T-cell (primary cell): ENCODE results near the gene RAB11B. TPM values are rescaled to one million over a fixed set of nuclear protein-coding genes. Genes with fewer than 3 reads are reported as not detected.

Experiments
- ATAC-seq, 4 experiments: fragments of 200-7000 bp in 3 of 4; fragments of 150-1000 bp in 1 of 4; cut with Tn5 transposase; replicated peaks in 1 of 4; 1 replicate in 3 of 4; 2 replicates in 1 of 4; pipeline ENCODE4 v1.10.0; 2021; ENCODE audit warnings: moderate library complexity in 3 of 4, mild to moderate bottlenecking in 2 of 4, moderate number of reproducible peaks in 1 of 4
- CTCF ChIA-PET, 2 donors: fragments of 300-600 bp; sonication (Branson Sonifier 250); formaldehyde crosslinking; loops; one replicate each; lab custom pipeline; 2022; ENCODE audit warnings: antibody characterized with exemption in 2 of 2; lab: Charles Lee
- POLR2A ChIA-PET, 2 donors: fragments of 300-600 bp; sonication (Branson Sonifier 250); formaldehyde crosslinking; loops; one replicate each; lab custom pipeline; 2022; ENCODE audit warnings: antibody characterized with exemption in 2 of 2; lab: Charles Lee
- DNase-seq, 35 experiments: peaks; one replicate each; pipeline versions ENCODE4 v3.0.0 to v3.0.0-alpha.2; 2013 to 2023
- H3K27ac ChIP-seq: one replicate; pipeline ENCODE4 v1.5.1; 2013; ENCODE audit warnings: low read length
- H3K27me3 ChIP-seq, 2 experiments: replicated peaks in 1 of 2; 1 replicate in 1 of 2; 2 replicates in 1 of 2; pipeline versions ENCODE4 v1.6.1 to v1.7.0; 2013; ENCODE audit warnings: low read length in 1 of 2, mixed read lengths in 1 of 2; ENCODE audit not compliant: control insufficient read depth in 2 of 2, insufficient read depth in 2 of 2; ENCODE audit errors: extremely low read depth in 1 of 2
- H3K36me3 ChIP-seq, 2 donors: 1 replicate in 1 of 2; 2 replicates in 1 of 2; pipeline versions ENCODE4 v1.6.1 to v1.7.0; 2013; ENCODE audit warnings: low read length in 1 of 2; ENCODE audit not compliant: control insufficient read depth in 2 of 2, insufficient read depth in 1 of 2; ENCODE audit errors: extremely low read depth in 1 of 2
- H3K4me1 ChIP-seq, 2 experiments: 1 replicate in 1 of 2; 2 replicates in 1 of 2; pipeline versions ENCODE4 v1.6.1 to v1.7.0; 2013; ENCODE audit warnings: low read length in 2 of 2, mixed read lengths in 1 of 2; ENCODE audit not compliant: insufficient read depth in 2 of 2, control insufficient read depth in 1 of 2; ENCODE audit errors: extremely low read depth in 1 of 2
- H3K4me3 ChIP-seq, 2 donors: 1 replicate in 1 of 2; 2 replicates in 1 of 2; pipeline versions ENCODE4 v1.5.1 to v1.7.0; 2013; ENCODE audit warnings: mild to moderate bottlenecking in 2 of 2, low read length in 1 of 2, moderate library complexity in 1 of 2; ENCODE audit not compliant: control insufficient read depth in 1 of 2; ENCODE audit errors: extremely low read depth in 1 of 2
- H3K9me3 ChIP-seq: 2 replicates; pipeline ENCODE4 v1.7.0; 2013
- H3K27ac Mint-ChIP-seq, 2 donors: one replicate each; pipeline ENCODE4 v1.8.0; 2020 to 2021; ENCODE audit warnings: mild to moderate bottlenecking in 2 of 2, mixed read lengths in 2 of 2
- H3K27me3 Mint-ChIP-seq, 2 donors: one replicate each; pipeline ENCODE4 v1.8.0; 2021 to 2022; ENCODE audit warnings: mixed read lengths in 2 of 2
- H3K36me3 Mint-ChIP-seq: one replicate; pipeline ENCODE4 v1.8.0; 2021; ENCODE audit warnings: mixed read lengths
- H3K4me1 Mint-ChIP-seq, 3 donors: one replicate each; pipeline ENCODE4 v1.8.0; 2020 to 2022; ENCODE audit warnings: mixed read lengths in 3 of 3, mild to moderate bottlenecking in 1 of 3
- H3K4me3 Mint-ChIP-seq, 3 donors: one replicate each; pipeline ENCODE4 v1.8.0; 2020 to 2022; ENCODE audit warnings: mild to moderate bottlenecking in 3 of 3, mixed read lengths in 3 of 3, moderate library complexity in 3 of 3
- H3K9me3 Mint-ChIP-seq, 3 donors: one replicate each; pipeline ENCODE4 v1.8.0; 2020 to 2022; ENCODE audit warnings: mixed read lengths in 3 of 3
- WGBS: methylation state at CpG from one replicate; pipeline ENCODE4 v1.1.5; 2013; ENCODE audit warnings: missing lambda C conversion rate; ENCODE audit not compliant: insufficient coverage; 5-methylcytosine and 5-hydroxymethylcytosine counted together
- total RNA-seq, 35 experiments: library from RNA in 6 of 35; stranded (reverse) in 6 of 35; fragments of 120-200 nt in 1 of 35; gene quantifications; one replicate each; pipeline versions ENCODE4 v1.2.1 to v1.2.4 and lab custom pipeline; 2013 to 2026

The RAB11B gene
- total RNA-seq, 5 donors from 2014 or later (not counting 1 experiment from before 2014, with no cell fraction given) = 87.5 to 125 (median 116) TPM

DNA sequence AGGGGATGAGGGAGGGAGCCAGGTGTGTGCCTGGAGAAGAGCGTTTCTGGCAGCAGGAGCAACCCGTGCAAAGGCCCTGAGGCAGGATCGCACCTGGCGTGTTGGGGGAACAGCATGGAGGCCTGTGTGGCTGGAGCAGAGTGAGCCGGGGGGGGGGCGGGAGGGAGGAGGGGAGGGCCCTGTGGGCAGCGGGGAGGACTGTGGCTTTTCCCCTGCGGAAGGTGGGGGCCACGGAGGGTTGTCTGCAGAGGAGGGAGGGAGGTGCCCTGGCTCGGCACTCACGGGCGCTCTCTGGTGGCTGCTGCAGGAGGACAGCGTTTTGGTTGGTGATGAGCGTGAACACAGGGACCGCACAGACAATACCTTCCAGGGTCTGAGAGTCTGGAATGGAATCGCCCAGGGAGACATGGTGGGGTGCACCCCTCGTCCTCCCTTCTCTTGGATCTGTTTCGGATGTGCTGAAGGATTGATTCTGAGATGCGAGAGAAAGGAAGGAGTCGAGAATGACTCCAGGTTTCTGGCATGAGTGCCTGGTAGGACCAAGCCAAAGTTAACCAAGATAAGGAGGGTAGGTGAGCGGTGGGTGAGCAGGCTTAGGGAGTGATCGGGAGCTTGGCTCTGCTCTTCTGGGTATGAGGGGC lies 6.5 kb downstream of the RAB11B start:
- H3K4me3 ChIP-seq = no peak overlapping the region
- DNase-seq (peak; percentile 22 to 84 (median 63)), ATAC-seq (peak; percentile 59 to 85 (median 68))
- peak overlapping the region in 1 of 3 donors; percentile 29 for H3K4me3 Mint-ChIP-seq
- H3K36me3 Mint-ChIP-seq = peaks cover 9% of the 10 kb centered on the region
- H3K27ac Mint-ChIP-seq = peak overlapping the region in 1 of 2 donors; percentile 49
- 47% methylated on average over 17 of the region's 22 CpGs for WGBS
- H3K4me1 ChIP-seq = peaks cover 0 to 38% of the 10 kb centered on the region in 2 experiments
- POLR2A ChIA-PET = no interaction called here
- peaks cover 27 to 42% (median 29%) of the 10 kb centered on the region in 3 donors for H3K4me1 Mint-ChIP-seq
- H3K9me3 ChIP-seq = no peaks in the 10 kb centered on the region
- H3K9me3 Mint-ChIP-seq = no peaks in the 10 kb centered on the region
- H3K27me3 ChIP-seq = no peaks in the 10 kb centered on the region
- no peak overlapping the region for H3K27ac ChIP-seq
- no peaks in the 10 kb centered on the region for H3K27me3 Mint-ChIP-seq
- CTCF ChIA-PET = interaction anchor here in 1 of 2 donors (1.7 kb wide), 1 partner anchor 43 kb away, joined by 6 read pairs; no protein-coding TSS in a partner anchor
- H3K36me3 ChIP-seq = peaks cover 15 to 25% of the 10 kb centered on the region in 2 donors

DNA sequence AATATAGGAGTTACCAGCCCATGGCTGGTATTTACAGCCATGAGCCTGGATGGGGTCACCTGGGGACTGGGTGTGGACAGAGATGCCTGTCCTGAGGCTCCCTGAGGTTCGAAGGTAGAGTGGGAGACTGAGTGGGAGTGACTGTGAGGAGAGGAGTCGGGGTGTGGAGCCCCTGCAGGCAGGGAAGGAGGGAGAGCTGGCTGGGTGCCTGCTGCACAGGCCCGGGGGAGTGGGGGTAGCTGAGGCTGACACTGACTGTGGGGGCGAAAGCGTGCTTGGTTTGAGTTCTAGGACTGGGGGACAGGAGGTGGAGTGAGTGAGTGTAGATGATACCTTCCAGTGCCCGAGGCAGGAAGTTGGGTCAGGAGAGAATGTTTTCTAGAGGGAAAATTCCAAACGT lies 7.1 kb downstream of the RAB11B start:
- Histone ChIP-seq H3K27me3 (no peaks in the 10 kb centered on the region), H3K4me1 (peaks cover 0 to 32% of the 10 kb centered on the region in 2 experiments), H3K27ac (no peak overlapping the region), H3K4me3 (no peak overlapping the region), H3K9me3 (no peaks in the 10 kb centered on the region), H3K36me3 (peaks cover 18 to 30% of the 10 kb centered on the region in 2 donors)
- ChIA-PET CTCF (interaction anchor here (0.6 to 1.7 kb wide), 2 partner anchors 43 to 137 kb away, joined by 3 to 6 read pairs; no protein-coding TSS in a partner anchor), POLR2A (no interaction called here)
- Mint-ChIP-seq H3K4me3 (peak overlapping the region in 1 of 3 donors; percentile 29), H3K4me1 (peaks cover 23 to 36% (median 23%) of the 10 kb centered on the region in 3 donors), H3K27me3 (no peaks in the 10 kb centered on the region), H3K36me3 (peaks cover 13% of the 10 kb centered on the region), H3K27ac (no peak overlapping the region), H3K9me3 (no peaks in the 10 kb centered on the region)
- no peak for DNase-seq
- no peak for ATAC-seq
- WGBS = 75% methylated on average over 7 of the region's 7 CpGs

DNA sequence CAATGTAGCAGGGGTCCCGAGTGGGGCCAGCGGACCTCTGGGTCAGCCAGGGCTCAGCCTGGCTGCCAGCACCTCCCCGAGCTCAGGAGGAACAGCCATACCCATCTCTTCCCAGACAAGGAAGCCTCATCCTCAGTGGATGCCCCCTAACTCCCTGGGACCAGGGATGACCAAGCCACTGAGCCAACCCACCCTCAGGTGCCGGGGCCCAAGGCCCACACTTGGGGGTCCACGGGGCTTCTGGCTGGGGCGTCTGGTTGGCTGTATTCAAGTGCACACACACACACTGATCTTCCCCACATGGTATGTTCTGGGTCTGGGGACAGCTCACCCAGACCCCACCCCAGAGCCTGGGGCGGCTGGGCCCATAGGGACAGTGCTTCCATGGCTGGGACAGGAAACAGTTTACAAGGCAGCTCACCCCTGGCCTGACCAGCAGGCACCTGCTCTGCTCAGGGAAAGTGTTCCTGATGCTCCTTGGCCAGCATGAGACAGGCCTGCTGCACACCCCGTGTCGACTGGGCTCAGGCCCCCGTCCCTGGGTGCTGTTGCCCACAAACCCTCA lies 7.7 kb downstream of the RAB11B start:
- Mint-ChIP-seq H3K27me3 (no peaks in the 10 kb centered on the region), H3K4me1 (peaks cover 21 to 34% (median 22%) of the 10 kb centered on the region in 3 donors), H3K27ac (no peak overlapping the region), H3K4me3 (no peak overlapping the region), H3K36me3 (peaks cover 13% of the 10 kb centered on the region), H3K9me3 (no peaks in the 10 kb centered on the region)
- DNase-seq (no peak), ATAC-seq (no peak)
- no peak overlapping the region for H3K27ac ChIP-seq
- WGBS = 95% methylated on average over 10 of the region's 10 CpGs
- CTCF ChIA-PET = interaction anchor here (0.6 to 1.7 kb wide), 2 partner anchors 44 to 136 kb away, joined by 3 to 6 read pairs; no protein-coding TSS in a partner anchor
- H3K4me3 ChIP-seq = no peak overlapping the region
- peaks cover 0 to 32% of the 10 kb centered on the region in 2 experiments for H3K4me1 ChIP-seq
- H3K27me3 ChIP-seq = no peaks in the 10 kb centered on the region
- POLR2A ChIA-PET = no interaction called here
- no peaks in the 10 kb centered on the region for H3K9me3 ChIP-seq
- peaks cover 18 to 30% of the 10 kb centered on the region in 2 donors for H3K36me3 ChIP-seq

DNA sequence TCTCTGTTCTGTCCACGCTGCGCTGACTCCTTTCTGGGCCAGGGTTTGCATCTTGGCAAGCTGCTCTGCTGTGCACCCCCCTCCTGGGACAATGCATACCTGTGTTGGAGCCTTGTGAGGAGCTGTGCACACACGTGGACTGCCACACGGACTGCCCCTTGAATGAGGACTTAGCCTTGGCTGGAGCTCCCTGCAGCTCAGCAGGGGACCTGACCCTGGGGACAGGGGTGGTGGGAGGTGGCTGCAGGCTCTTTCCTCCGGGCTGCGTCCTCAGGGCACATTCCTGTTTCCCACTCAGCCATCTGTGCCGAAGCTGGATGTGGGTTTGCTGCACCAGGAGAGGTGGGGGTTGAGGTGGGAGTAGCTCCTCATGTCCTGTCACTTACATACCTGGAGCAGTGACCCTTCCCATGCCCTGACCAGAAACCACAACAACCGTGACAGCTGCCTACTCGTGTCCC lies 8.2 kb downstream of the RAB11B start:
- Histone ChIP-seq H3K27me3 (no peaks in the 10 kb centered on the region), H3K9me3 (no peaks in the 10 kb centered on the region), H3K4me1 (peaks cover 0 to 31% of the 10 kb centered on the region in 2 experiments), H3K27ac (no peak overlapping the region), H3K36me3 (peaks cover 20 to 35% of the 10 kb centered on the region in 2 donors), H3K4me3 (no peak overlapping the region)
- H3K27ac Mint-ChIP-seq = no peak overlapping the region
- CTCF ChIA-PET = interaction anchor here in 1 of 2 donors (1.7 kb wide), 1 partner anchor 44 kb away, joined by 6 read pairs; no protein-coding TSS in a partner anchor
- no peaks in the 10 kb centered on the region for H3K9me3 Mint-ChIP-seq
- POLR2A ChIA-PET = no interaction called here
- DNase-seq = no peak
- ATAC-seq = no peak
- 87% methylated on average over 6 of the region's 9 CpGs for WGBS
- H3K27me3 Mint-ChIP-seq = no peaks in the 10 kb centered on the region
- H3K4me1 Mint-ChIP-seq = peaks cover 17 to 29% (median 18%) of the 10 kb centered on the region in 3 donors
- no peak overlapping the region for H3K4me3 Mint-ChIP-seq
- peaks cover 13% of the 10 kb centered on the region for H3K36me3 Mint-ChIP-seq

DNA sequence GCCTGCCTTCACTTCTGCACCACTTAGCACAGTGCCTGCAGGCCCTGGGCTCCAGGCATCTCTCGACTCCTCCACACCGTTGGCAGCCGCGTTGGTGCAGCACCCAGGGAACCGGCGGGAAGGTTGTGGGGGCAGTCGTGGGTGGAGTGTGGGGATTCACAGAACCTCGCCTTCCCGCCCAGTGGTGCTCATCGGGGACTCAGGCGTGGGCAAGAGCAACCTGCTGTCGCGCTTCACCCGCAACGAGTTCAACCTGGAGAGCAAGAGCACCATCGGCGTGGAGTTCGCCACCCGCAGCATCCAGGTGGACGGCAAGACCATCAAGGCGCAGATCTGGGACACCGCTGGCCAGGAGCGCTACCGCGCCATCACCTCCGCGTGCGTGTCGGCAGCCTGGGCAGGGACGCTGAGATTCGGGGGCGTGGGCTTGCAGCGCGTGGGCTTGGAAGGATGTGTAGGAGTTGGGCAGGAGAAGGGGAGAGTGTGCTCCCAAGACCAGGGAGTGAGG lies 9.6 kb downstream of the RAB11B start:
- Histone ChIP-seq H3K4me1 (peaks cover 0 to 26% of the 10 kb centered on the region in 2 experiments), H3K9me3 (no peaks in the 10 kb centered on the region), H3K4me3 (no peak overlapping the region), H3K27ac (no peak overlapping the region), H3K27me3 (no peaks in the 10 kb centered on the region), H3K36me3 (peaks cover 29 to 46% of the 10 kb centered on the region in 2 donors)
- Mint-ChIP-seq H3K9me3 (no peaks in the 10 kb centered on the region), H3K27me3 (no peaks in the 10 kb centered on the region), H3K4me3 (no peak overlapping the region), H3K36me3 (peaks cover 18% of the 10 kb centered on the region), H3K4me1 (peaks cover 16 to 24% (median 16%) of the 10 kb centered on the region in 3 donors), H3K27ac (no peak overlapping the region)
- ATAC-seq (no peak), DNase-seq (no peak)
- WGBS = 89% methylated on average over 32 of the region's 34 CpGs
- POLR2A ChIA-PET = interaction anchor here in 1 of 2 donors (0.6 kb wide), 1 partner anchor 435 kb away, joined by 4 read pairs; no protein-coding TSS in a partner anchor
- CTCF ChIA-PET = no interaction called here

DNA sequence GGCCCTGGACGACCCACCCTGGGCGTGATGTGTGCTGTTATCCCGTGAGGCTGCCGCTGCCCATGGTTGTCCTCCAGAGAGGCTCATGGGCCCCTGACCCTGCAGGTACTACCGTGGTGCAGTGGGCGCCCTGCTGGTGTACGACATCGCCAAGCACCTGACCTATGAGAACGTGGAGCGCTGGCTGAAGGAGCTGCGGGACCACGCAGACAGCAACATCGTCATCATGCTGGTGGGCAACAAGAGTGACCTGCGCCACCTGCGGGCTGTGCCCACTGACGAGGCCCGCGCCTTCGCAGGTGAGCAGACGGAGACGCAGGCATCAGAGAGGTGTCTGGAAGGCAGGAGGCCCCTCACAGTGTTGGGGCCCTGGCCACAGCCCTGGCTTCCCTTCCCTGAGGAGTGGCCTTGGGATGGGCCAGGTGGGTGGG lies 11.8 kb downstream of the RAB11B start:
- no peaks in the 10 kb centered on the region for H3K9me3 Mint-ChIP-seq
- no peak overlapping the region for H3K4me3 ChIP-seq
- peaks cover 24 to 49% of the 10 kb centered on the region in 2 donors for H3K36me3 ChIP-seq
- peaks cover 20% of the 10 kb centered on the region for H3K36me3 Mint-ChIP-seq
- 98% methylated on average over 21 of the region's 21 CpGs for WGBS
- CTCF ChIA-PET = no interaction called here
- no peaks in the 10 kb centered on the region for H3K27me3 ChIP-seq
- peaks cover 5 to 9% (median 5%) of the 10 kb centered on the region in 3 donors for H3K4me1 Mint-ChIP-seq
- H3K4me3 Mint-ChIP-seq = no peak overlapping the region
- H3K27ac ChIP-seq = no peak overlapping the region
- ATAC-seq (no peak), DNase-seq (no peak)
- no peaks in the 10 kb centered on the region for H3K27me3 Mint-ChIP-seq
- H3K4me1 ChIP-seq = peaks cover 0 to 10% of the 10 kb centered on the region in 2 experiments
- no peaks in the 10 kb centered on the region for H3K9me3 ChIP-seq
- H3K27ac Mint-ChIP-seq = no peak overlapping the region
- POLR2A ChIA-PET = no interaction called here
